GM12878 (cell line): ENCODE measurements around the gene KCNC4. TPM values are rescaled to one million over a fixed set of nuclear protein-coding genes. Genes with fewer than 3 reads are reported as not detected.

Source experiments
- ATAC-seq: fragments of 200-7000 bp; cut with Tn5 transposase; 3 replicates; pipeline ENCODE4 v1.9.1; 2020; ENCODE audit warnings: mild to moderate bottlenecking, moderate library complexity
- BruUV-seq: library from RNA; stranded (reverse); fragments of 400-500 nt; replicated peaks from 2 replicates; lab custom pipeline; 2021; lab: Mats Ljungman, UMichigan
- CTCF ChIA-PET: fragments of 300-600 bp; sonication (Branson Sonifier 250); formaldehyde crosslinking; extraction: SDS; loops from one replicate; lab custom pipeline; 2021; ENCODE audit warnings: inconsistent platforms; lab: Yijun Ruan, JAX
- POLR2A ChIA-PET: fragments of 350-600 bp; formaldehyde crosslinking; extraction: SDS; loops from one replicate; lab custom pipeline; 2021; ENCODE audit warnings: inconsistent platforms; lab: Charles Lee
- RAD21 ChIA-PET: fragments of 300-600 bp; sonication (Branson Sonifier 250); formaldehyde crosslinking; loops from one replicate; lab custom pipeline; 2023; ENCODE audit warnings: antibody characterized with exemption; ENCODE audit not compliant: unreplicated experiment; lab: Charles Lee
- SMC1A ChIA-PET: fragments of 300-600 bp; sonication (Branson Sonifier 250); formaldehyde crosslinking; loops from one replicate; lab custom pipeline; 2023; ENCODE audit not compliant: unreplicated experiment, uncharacterized antibody; lab: Charles Lee
- DNase-seq: peaks from one replicate; pipeline ENCODE4 v3.0.0-alpha.2; 2011; ENCODE audit warnings: low read depth, low spot score
- FAIRE-seq: peaks from 3 replicates; lab custom pipeline; 2011; peaks lifted over from hg19 to GRCh38; lab: Jason Lieb, UNC
- H2AFZ ChIP-seq: 2 replicates; pipeline ENCODE4 v1.6.0; 2011; ENCODE audit warnings: low read depth, low read length, control low read depth; ENCODE audit not compliant: control insufficient read depth
- H3K27ac ChIP-seq: 2 replicates; pipeline ENCODE4 v1.5.1; 2011; ENCODE audit warnings: control low read depth; ENCODE audit not compliant: control insufficient read depth, insufficient read depth
- H3K27me3 ChIP-seq, 2 experiments: replicated peaks in 1 of 2; 2 replicates each; pipeline versions ENCODE4 v1.6.0 to v1.6.1; 2011; ENCODE audit warnings: low read length in 1 of 2; ENCODE audit not compliant: control insufficient read depth in 2 of 2, insufficient read depth in 2 of 2
- H3K36me3 ChIP-seq, 2 experiments: 2 replicates each; pipeline ENCODE4 v1.5.1; 2011; ENCODE audit warnings: low read length in 1 of 2; ENCODE audit not compliant: control insufficient read depth in 2 of 2, insufficient read depth in 2 of 2
- H3K4me1 ChIP-seq: 2 replicates; pipeline ENCODE4 v1.6.1; 2011; ENCODE audit warnings: mild to moderate bottlenecking, low read length, moderate library complexity, mixed read lengths; ENCODE audit not compliant: control insufficient read depth, insufficient read depth
- H3K4me2 ChIP-seq: 2 replicates; pipeline ENCODE4 v1.6.0; 2011; ENCODE audit warnings: control low read depth; ENCODE audit not compliant: control insufficient read depth, insufficient read depth
- H3K4me3 ChIP-seq: fragments of 200-600 bp; sonication (generic); 2 replicates; pipeline ENCODE4 v1.5.1; 2016
- H3K79me2 ChIP-seq: 2 replicates; pipeline ENCODE4 v1.6.0; 2011; ENCODE audit warnings: low read length; ENCODE audit not compliant: control insufficient read depth, insufficient read depth
- H3K9ac ChIP-seq: 2 replicates; pipeline ENCODE4 v1.8.0; 2011; ENCODE audit warnings: low read length, control low read depth, mixed read lengths; ENCODE audit not compliant: control insufficient read depth, insufficient read depth
- H3K9me3 ChIP-seq: replicated peaks from 3 replicates; pipeline ENCODE4 v1.5.1; 2011; ENCODE audit warnings: mild to moderate bottlenecking, low read length; ENCODE audit not compliant: control insufficient read depth, insufficient read depth
- H4K20me1 ChIP-seq: 2 replicates; pipeline ENCODE4 v1.6.0; 2011; ENCODE audit not compliant: control insufficient read depth, insufficient read depth
- EP300 ChIP-seq, 2 experiments: fragments of 150-350 bp in 1 of 2; IDR thresholded peaks; 2 replicates each; pipeline ENCODE4 v1.6.1; 2011 to 2012; ENCODE audit warnings: low read depth in 2 of 2, low read length in 2 of 2, borderline replicate concordance in 1 of 2, improper control_type of control experiment in 1 of 2, inconsistent platforms in 1 of 2; ENCODE audit not compliant: control insufficient read depth in 1 of 2
- ESRRA ChIP-seq: IDR thresholded peaks from 2 replicates; pipeline ENCODE4 v1.6.1; 2012; ENCODE audit warnings: mild to moderate bottlenecking, low read length, improper control_type of control experiment
- JUNB ChIP-seq: IDR thresholded peaks from 2 replicates; pipeline ENCODE4 v1.6.1; 2016; ENCODE audit warnings: antibody characterized with exemption, mild to moderate bottlenecking
- PAX8 ChIP-seq: fragments of 450-650 bp; IDR thresholded peaks from 2 replicates; pipeline ENCODE4 v1.6.1; 2017; ENCODE audit warnings: mild to moderate bottlenecking, moderate library complexity
- SMARCA5 ChIP-seq: fragments of 450-650 bp; IDR thresholded peaks from 2 replicates; pipeline ENCODE4 v1.6.1; 2017; ENCODE audit warnings: mild to moderate bottlenecking
- SPI1 ChIP-seq: IDR thresholded peaks from 2 replicates; pipeline ENCODE4 v1.6.1; 2011; ENCODE audit warnings: low read depth, mild to moderate bottlenecking, low read length, moderate library complexity, borderline replicate concordance; ENCODE audit not compliant: insufficient read depth
- TARDBP ChIP-seq: IDR thresholded peaks from 2 replicates; pipeline ENCODE4 v1.6.1; 2016; ENCODE audit warnings: borderline replicate concordance
- WGBS: methylation state at CpG from one replicate; pipeline ENCODE4 v1.1.6; 2016; ENCODE audit warnings: low lambda C conversion rate; ENCODE audit not compliant: insufficient replicate concordance, insufficient coverage; ENCODE audit errors: missing lambda C conversion rate; 5-methylcytosine and 5-hydroxymethylcytosine counted together
- in situ Hi-C: fragments of 300-500 bp; cut with MboI; formaldehyde crosslinking; loops from 9 replicates; pipeline ENCODE4 v1.14.3; 2018; ENCODE audit warnings: mixed read lengths
- intact Hi-C: fragments of 100-400 bp; cut with micrococcal nuclease; formaldehyde crosslinking; loops from one replicate; pipeline ENCODE4 v1.14.2; 2022; ENCODE audit not compliant: unreplicated experiment
- polyA plus RNA-seq, 11 experiments: library from polyadenylated mRNA; depleted of rRNA in 4 of 11; unstranded in 6 of 11; stranded (reverse) in 5 of 11; fragments of >200 nt; fragmentation: Nextera tagmentation in 4 of 11; fragmentation: Illumina TruSeq in 1 of 11; extraction: Ambion mirVana in 4 of 11; extraction: Trizol in 1 of 11; gene quantifications; 1 replicate in 1 of 11; 2 replicates in 10 of 11; pipeline versions ENCODE4 v1.2.1 to v1.2.3, GENCODE V29; 2011 to 2016; ENCODE audit warnings: inconsistent platforms in 2 of 11, missing spikeins in 2 of 11, low read depth in 1 of 11
- total RNA-seq, 4 experiments: library from RNA; depleted of rRNA in 3 of 4; stranded (reverse); fragments of >200 nt in 3 of 4; fragmentation: Illumina TruSeq in 1 of 4; extraction: Trizol in 1 of 4; gene quantifications; 2 replicates each; pipeline versions ENCODE4 v1.2.1 to v1.2.3, GENCODE V29; 2013 to 2021
- TF ChIP-seq, protein P1 (sequence below): fragments of 450-650 bp; IDR thresholded peaks from 2 replicates; pipeline ENCODE4 v1.6.1; 2017; ENCODE audit warnings: mild to moderate bottlenecking, moderate library complexity
- TF ChIP-seq, protein P2 (sequence below): fragments of 450-650 bp; IDR thresholded peaks from 2 replicates; pipeline ENCODE4 v1.6.1; 2018; ENCODE audit warnings: mild to moderate bottlenecking, low read depth, moderate library complexity; ENCODE audit not compliant: partially characterized antibody
- TF ChIP-seq, protein P3 (sequence below): fragments of 450-650 bp; IDR thresholded peaks from 2 replicates; pipeline ENCODE4 v1.6.1; 2017; ENCODE audit warnings: low read depth, mild to moderate bottlenecking, moderate library complexity
- TF ChIP-seq, protein P4 (sequence below): IDR thresholded peaks from 2 replicates; pipeline ENCODE4 v1.6.1; 2011; ENCODE audit warnings: borderline replicate concordance, low read depth, mild to moderate bottlenecking, moderate library complexity, mixed read lengths, low read length; ENCODE audit not compliant: insufficient read depth; ENCODE audit errors: extremely low read length

Gene KCNC4
- total and polyA plus RNA-seq, 10 of the 15 experiments (the other 5 are each of a cell fraction or from before 2014, with no cell fraction given), result 0.06 to 1.7 (median 0.36) TPM

DNA sequence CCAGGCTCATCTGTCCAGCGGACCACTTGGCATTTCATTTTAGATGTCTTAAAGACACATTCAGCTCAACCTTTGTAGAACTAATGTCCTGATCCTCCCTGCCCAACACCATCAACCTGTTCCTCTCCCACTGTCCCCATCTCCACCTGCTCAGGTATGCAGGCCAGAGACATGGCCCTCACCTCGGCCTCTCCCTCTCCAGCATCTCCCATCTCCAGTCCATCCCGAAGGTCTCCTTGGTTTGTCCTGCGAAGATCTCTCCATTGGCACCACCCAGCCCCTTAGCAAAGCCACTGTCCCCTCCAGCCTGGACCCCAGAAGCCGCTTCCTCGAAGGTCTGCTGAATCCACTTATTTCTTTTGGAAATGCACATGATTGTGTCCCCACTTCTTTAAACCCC, 20.9 kb upstream of the KCNC4 start:
- H4K20me1 ChIP-seq, result no peaks in the 10 kb centered on the region
- H3K9me3 ChIP-seq, result no peaks in the 10 kb centered on the region
- ChIA-PET RAD21 (no interaction called here), POLR2A (no interaction called here), SMC1A (interaction anchor here (0.6 kb wide), 1 partner anchor 321 kb away, joined by 3 read pairs; no protein-coding TSS in a partner anchor), CTCF (interaction anchor here (1.2 kb wide), 1 partner anchor 307 kb away, joined by 3 read pairs; no protein-coding TSS in a partner anchor)
- no peak for DNase-seq
- intact Hi-C loops (no loop called here), in situ Hi-C loops (no loop called here)
- no peak overlapping the region for H3K27ac ChIP-seq
- 26% methylated on average over 6 of the region's 6 CpGs for WGBS
- H3K4me1 ChIP-seq, result no peaks in the 10 kb centered on the region
- no peaks in the 10 kb centered on the region for H3K79me2 ChIP-seq
- H3K36me3 ChIP-seq, result no peaks in the 10 kb centered on the region
- no peak overlapping the region for H3K4me3 ChIP-seq
- no peak overlapping the region for H3K4me2 ChIP-seq
- no TSS peak for BruUV-seq
- ATAC-seq, result no peak
- no peak overlapping the region for H3K9ac ChIP-seq
- FAIRE-seq, result no peak
- no peak overlapping the region for H2AFZ ChIP-seq
- H3K27me3 ChIP-seq, result peaks cover 0 to 3% of the 10 kb centered on the region in 2 experiments; a peak in 1 of 4 replicates
- TF ChIP-seq, protein P1, sequence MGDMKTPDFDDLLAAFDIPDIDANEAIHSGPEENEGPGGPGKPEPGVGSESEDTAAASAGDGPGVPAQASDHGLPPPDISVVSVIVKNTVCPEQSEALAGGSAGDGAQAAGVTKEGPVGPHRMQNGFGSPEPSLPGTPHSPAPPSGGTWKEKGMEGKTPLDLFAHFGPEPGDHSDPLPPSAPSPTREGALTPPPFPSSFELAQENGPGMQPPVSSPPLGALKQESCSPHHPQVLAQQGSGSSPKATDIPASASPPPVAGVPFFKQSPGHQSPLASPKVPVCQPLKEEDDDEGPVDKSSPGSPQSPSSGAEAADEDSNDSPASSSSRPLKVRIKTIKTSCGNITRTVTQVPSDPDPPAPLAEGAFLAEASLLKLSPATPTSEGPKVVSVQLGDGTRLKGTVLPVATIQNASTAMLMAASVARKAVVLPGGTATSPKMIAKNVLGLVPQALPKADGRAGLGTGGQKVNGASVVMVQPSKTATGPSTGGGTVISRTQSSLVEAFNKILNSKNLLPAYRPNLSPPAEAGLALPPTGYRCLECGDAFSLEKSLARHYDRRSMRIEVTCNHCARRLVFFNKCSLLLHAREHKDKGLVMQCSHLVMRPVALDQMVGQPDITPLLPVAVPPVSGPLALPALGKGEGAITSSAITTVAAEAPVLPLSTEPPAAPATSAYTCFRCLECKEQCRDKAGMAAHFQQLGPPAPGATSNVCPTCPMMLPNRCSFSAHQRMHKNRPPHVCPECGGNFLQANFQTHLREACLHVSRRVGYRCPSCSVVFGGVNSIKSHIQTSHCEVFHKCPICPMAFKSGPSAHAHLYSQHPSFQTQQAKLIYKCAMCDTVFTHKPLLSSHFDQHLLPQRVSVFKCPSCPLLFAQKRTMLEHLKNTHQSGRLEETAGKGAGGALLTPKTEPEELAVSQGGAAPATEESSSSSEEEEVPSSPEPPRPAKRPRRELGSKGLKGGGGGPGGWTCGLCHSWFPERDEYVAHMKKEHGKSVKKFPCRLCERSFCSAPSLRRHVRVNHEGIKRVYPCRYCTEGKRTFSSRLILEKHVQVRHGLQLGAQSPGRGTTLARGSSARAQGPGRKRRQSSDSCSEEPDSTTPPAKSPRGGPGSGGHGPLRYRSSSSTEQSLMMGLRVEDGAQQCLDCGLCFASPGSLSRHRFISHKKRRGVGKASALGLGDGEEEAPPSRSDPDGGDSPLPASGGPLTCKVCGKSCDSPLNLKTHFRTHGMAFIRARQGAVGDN, result no peak
- TF ChIP-seq, protein P2, sequence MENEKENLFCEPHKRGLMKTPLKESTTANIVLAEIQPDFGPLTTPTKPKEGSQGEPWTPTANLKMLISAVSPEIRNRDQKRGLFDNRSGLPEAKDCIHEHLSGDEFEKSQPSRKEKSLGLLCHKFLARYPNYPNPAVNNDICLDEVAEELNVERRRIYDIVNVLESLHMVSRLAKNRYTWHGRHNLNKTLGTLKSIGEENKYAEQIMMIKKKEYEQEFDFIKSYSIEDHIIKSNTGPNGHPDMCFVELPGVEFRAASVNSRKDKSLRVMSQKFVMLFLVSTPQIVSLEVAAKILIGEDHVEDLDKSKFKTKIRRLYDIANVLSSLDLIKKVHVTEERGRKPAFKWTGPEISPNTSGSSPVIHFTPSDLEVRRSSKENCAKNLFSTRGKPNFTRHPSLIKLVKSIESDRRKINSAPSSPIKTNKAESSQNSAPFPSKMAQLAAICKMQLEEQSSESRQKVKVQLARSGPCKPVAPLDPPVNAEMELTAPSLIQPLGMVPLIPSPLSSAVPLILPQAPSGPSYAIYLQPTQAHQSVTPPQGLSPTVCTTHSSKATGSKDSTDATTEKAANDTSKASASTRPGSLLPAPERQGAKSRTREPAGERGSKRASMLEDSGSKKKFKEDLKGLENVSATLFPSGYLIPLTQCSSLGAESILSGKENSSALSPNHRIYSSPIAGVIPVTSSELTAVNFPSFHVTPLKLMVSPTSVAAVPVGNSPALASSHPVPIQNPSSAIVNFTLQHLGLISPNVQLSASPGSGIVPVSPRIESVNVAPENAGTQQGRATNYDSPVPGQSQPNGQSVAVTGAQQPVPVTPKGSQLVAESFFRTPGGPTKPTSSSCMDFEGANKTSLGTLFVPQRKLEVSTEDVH, result no peak
- TF ChIP-seq, protein P3, sequence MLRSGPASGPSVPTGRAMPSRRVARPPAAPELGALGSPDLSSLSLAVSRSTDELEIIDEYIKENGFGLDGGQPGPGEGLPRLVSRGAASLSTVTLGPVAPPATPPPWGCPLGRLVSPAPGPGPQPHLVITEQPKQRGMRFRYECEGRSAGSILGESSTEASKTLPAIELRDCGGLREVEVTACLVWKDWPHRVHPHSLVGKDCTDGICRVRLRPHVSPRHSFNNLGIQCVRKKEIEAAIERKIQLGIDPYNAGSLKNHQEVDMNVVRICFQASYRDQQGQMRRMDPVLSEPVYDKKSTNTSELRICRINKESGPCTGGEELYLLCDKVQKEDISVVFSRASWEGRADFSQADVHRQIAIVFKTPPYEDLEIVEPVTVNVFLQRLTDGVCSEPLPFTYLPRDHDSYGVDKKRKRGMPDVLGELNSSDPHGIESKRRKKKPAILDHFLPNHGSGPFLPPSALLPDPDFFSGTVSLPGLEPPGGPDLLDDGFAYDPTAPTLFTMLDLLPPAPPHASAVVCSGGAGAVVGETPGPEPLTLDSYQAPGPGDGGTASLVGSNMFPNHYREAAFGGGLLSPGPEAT, result no peak
- TF ChIP-seq JUNB (no peak), PAX8 (no peak), EP300 (IDR thresholded peaks at IDR 0.05; ENCODE audit: borderline replicate concordance in 1 of 2, control insufficient read depth in 1 of 2, low read depth in 2 of 2, low read length in 2 of 2) (no peak), ESRRA (no peak), TARDBP (no peak), SMARCA5 (no peak), SPI1 (no peak)
- TF ChIP-seq, protein P4, sequence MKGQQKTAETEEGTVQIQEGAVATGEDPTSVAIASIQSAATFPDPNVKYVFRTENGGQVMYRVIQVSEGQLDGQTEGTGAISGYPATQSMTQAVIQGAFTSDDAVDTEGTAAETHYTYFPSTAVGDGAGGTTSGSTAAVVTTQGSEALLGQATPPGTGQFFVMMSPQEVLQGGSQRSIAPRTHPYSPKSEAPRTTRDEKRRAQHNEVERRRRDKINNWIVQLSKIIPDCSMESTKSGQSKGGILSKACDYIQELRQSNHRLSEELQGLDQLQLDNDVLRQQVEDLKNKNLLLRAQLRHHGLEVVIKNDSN, result no peak
